Activated CD4-positive, alpha-beta memory T cell treated with anti-CD3 and anti-CD28 coated beads, Interleukin-2, amount 10 ng/mL, durations not matched to agents 7 days and 5 days (primary cell): ENCODE data around the gene PHLDB2. TPM values are rescaled to one million over a fixed set of nuclear protein-coding genes. Genes with fewer than 3 reads are reported as not detected.
A peak's percentile ranks its signal among the peaks of the same experiment; 100 is the strongest.

Experiments
- CTCF ChIA-PET: fragments of 350-600 bp; sonication (Branson Sonifier 250); formaldehyde crosslinking; loops from one replicate; lab custom pipeline; 2021; ENCODE audit warnings: antibody characterized with exemption, inconsistent platforms; lab: Charles Lee
- POLR2A ChIA-PET: fragments of 350-600 bp; sonication (Branson Sonifier 250); formaldehyde crosslinking; loops from one replicate; lab custom pipeline; 2021; ENCODE audit warnings: antibody characterized with exemption; lab: Charles Lee
- DNase-seq: peaks from one replicate; pipeline ENCODE4 v3.0.0-alpha.2; 2020
- H3K27ac Mint-ChIP-seq: one replicate; pipeline ENCODE4 v1.8.0; 2021; ENCODE audit warnings: mild to moderate bottlenecking, mixed read lengths
- H3K27me3 Mint-ChIP-seq: one replicate; pipeline ENCODE4 v1.8.0; 2021; ENCODE audit warnings: mixed read lengths
- H3K36me3 Mint-ChIP-seq: one replicate; pipeline ENCODE4 v1.8.0; 2021; ENCODE audit warnings: low read depth, mixed read lengths
- H3K4me1 Mint-ChIP-seq: one replicate; pipeline ENCODE4 v1.8.0; 2021; ENCODE audit warnings: mixed read lengths
- H3K4me3 Mint-ChIP-seq: one replicate; pipeline ENCODE4 v1.8.0; 2021; ENCODE audit warnings: mild to moderate bottlenecking, mixed read lengths
- H3K9me3 Mint-ChIP-seq: one replicate; pipeline ENCODE4 v1.8.0; 2021; ENCODE audit warnings: mixed read lengths
- total RNA-seq, 2 experiments: library from RNA; stranded (reverse); gene quantifications; one replicate each; pipeline ENCODE4 v1.2.3, GENCODE V29; 2021

The PHLDB2 gene
- total RNA-seq, 2 experiments from 2014 or later: 4.6 to 6.3 TPM

GRCh38 chr3:111854990-111855389 lies 4.1 kb upstream of the PHLDB2 start:
- no peak overlapping the region for H3K27ac Mint-ChIP-seq
- H3K36me3 Mint-ChIP-seq: no peaks in the 10 kb centered on the region
- ChIA-PET CTCF (no interaction called here), POLR2A (no interaction called here)
- H3K9me3 Mint-ChIP-seq: no peaks in the 10 kb centered on the region
- H3K4me1 Mint-ChIP-seq: peaks cover 11% of the 10 kb centered on the region
- peaks cover 17% of the 10 kb centered on the region for H3K27me3 Mint-ChIP-seq
- H3K4me3 Mint-ChIP-seq: no peak overlapping the region
- no peak for DNase-seq

GRCh38 chr3:111856501-111856900 lies 2.6 kb upstream of the PHLDB2 start:
- DNase-seq: no peak
- ChIA-PET CTCF (interaction anchor here (0.6 kb wide), 1 partner anchor 133 kb away, joined by 3 read pairs; no protein-coding TSS in a partner anchor), POLR2A (no interaction called here)
- no peak overlapping the region for H3K27ac Mint-ChIP-seq
- no peak overlapping the region for H3K4me3 Mint-ChIP-seq
- H3K4me1 Mint-ChIP-seq: peaks cover 19% of the 10 kb centered on the region
- no peaks in the 10 kb centered on the region for H3K36me3 Mint-ChIP-seq
- H3K27me3 Mint-ChIP-seq: peaks cover 24% of the 10 kb centered on the region
- no peaks in the 10 kb centered on the region for H3K9me3 Mint-ChIP-seq

- CTCF ChIA-PET: interaction anchor here (0.6 to 1.9 kb wide), 3 partner anchors 99 to 141 kb away, joined by 3 to 12 read pairs (median 4); partner anchors contain the start of gene ABHD10
- no peaks in the 10 kb centered on the region for H3K9me3 Mint-ChIP-seq
These were observed 1.6 kb upstream of the PHLDB2 start for GRCh38 chr3:111857474-111857873.

GRCh38 chr3:111858642-111859041 lies 423 bp upstream of the PHLDB2 start:
- Mint-ChIP-seq H3K36me3 (no peaks in the 10 kb centered on the region), H3K4me3 (peak overlapping the region; percentile 87), H3K9me3 (no peaks in the 10 kb centered on the region), H3K27me3 (peaks cover 35% of the 10 kb centered on the region), H3K27ac (no peak overlapping the region), H3K4me1 (peaks cover 16% of the 10 kb centered on the region)
- no peak for DNase-seq
- CTCF ChIA-PET: interaction anchor here (0.7 to 2.6 kb wide), 4 partner anchors 109 to 190 kb away, joined by 3 to 18 read pairs (median 8); no protein-coding TSS in a partner anchor
- POLR2A ChIA-PET: interaction anchor here (1.1 kb wide), 1 partner anchor 9 kb away, joined by 3 read pairs; no protein-coding TSS in a partner anchor

More at GRCh38 chr3:111857474-111857873, 1.6 kb upstream of the PHLDB2 start:
- Mint-ChIP-seq H3K27me3 (peaks cover 28% of the 10 kb centered on the region), H3K4me1 (peaks cover 16% of the 10 kb centered on the region), H3K27ac (no peak overlapping the region), H3K4me3 (no peak overlapping the region), H3K36me3 (no peaks in the 10 kb centered on the region)
- POLR2A ChIA-PET: no interaction called here
- no peak for DNase-seq

GRCh38 chr3:111859974-111860859 lies 1.2 kb downstream of the PHLDB2 start:
- Mint-ChIP-seq H3K36me3 (no peaks in the 10 kb centered on the region), H3K9me3 (no peaks in the 10 kb centered on the region), H3K27me3 (peaks cover 38% of the 10 kb centered on the region), H3K4me1 (peaks cover 18% of the 10 kb centered on the region), H3K27ac (peak overlapping the region; percentile 61), H3K4me3 (peak overlapping the region; percentile 87)
- peak; percentile 72 for DNase-seq
- CTCF ChIA-PET: interaction anchor here (0.8 to 2.6 kb wide), 23 partner anchors 10 to 194 kb away, joined by 3 to 48 read pairs (median 4); partner anchors contain the start of gene ABHD10
- POLR2A ChIA-PET: interaction anchor here (0.6 to 1.7 kb wide), 14 partner anchors 10 to 319 kb away, joined by 3 to 20 read pairs (median 3); partner anchors contain the start of genes ABHD10 and CD96

- no peaks in the 10 kb centered on the region for H3K36me3 Mint-ChIP-seq
- no peak overlapping the region for H3K4me3 Mint-ChIP-seq
- CTCF ChIA-PET: interaction anchor here (1.1 to 2.2 kb wide), 6 partner anchors 27 to 192 kb away, joined by 3 to 48 read pairs (median 4); no protein-coding TSS in a partner anchor
- peaks cover 38% of the 10 kb centered on the region for H3K27me3 Mint-ChIP-seq
- POLR2A ChIA-PET: interaction anchor here (1.5 to 1.7 kb wide), 2 partner anchors 21 to 118 kb away, joined by 6 to 20 read pairs; partner anchors contain the start of gene ABHD10
- H3K4me1 Mint-ChIP-seq: peaks cover 18% of the 10 kb centered on the region
- no peaks in the 10 kb centered on the region for H3K9me3 Mint-ChIP-seq
- no peak overlapping the region for H3K27ac Mint-ChIP-seq
- no peak for DNase-seq
These were observed 2.3 kb downstream of the PHLDB2 start for GRCh38 chr3:111861391-111861790.

GRCh38 chr3:111862415-111862814 lies 3.4 kb downstream of the PHLDB2 start:
- Mint-ChIP-seq H3K4me3 (no peak overlapping the region), H3K36me3 (no peaks in the 10 kb centered on the region), H3K27ac (no peak overlapping the region), H3K9me3 (no peaks in the 10 kb centered on the region), H3K27me3 (peaks cover 37% of the 10 kb centered on the region), H3K4me1 (peaks cover 18% of the 10 kb centered on the region)
- DNase-seq: no peak
- ChIA-PET POLR2A (no interaction called here), CTCF (no interaction called here)

- ChIA-PET POLR2A (no interaction called here), CTCF (no interaction called here)
- H3K9me3 Mint-ChIP-seq: no peaks in the 10 kb centered on the region
- no peak overlapping the region for H3K4me3 Mint-ChIP-seq
- H3K36me3 Mint-ChIP-seq: no peaks in the 10 kb centered on the region
- no peak overlapping the region for H3K27ac Mint-ChIP-seq
- no peak for DNase-seq
- peaks cover 32% of the 10 kb centered on the region for H3K27me3 Mint-ChIP-seq
- H3K4me1 Mint-ChIP-seq: peaks cover 17% of the 10 kb centered on the region
These were observed 3.9 kb downstream of the PHLDB2 start for GRCh38 chr3:111862974-111863373.

GRCh38 chr3:111863942-111864694 lies 5.1 kb downstream of the PHLDB2 start:
- ChIA-PET CTCF (interaction anchor here (2.2 kb wide), 1 partner anchor 150 kb away, joined by 6 read pairs; no protein-coding TSS in a partner anchor), POLR2A (no interaction called here)
- Mint-ChIP-seq H3K27me3 (peaks cover 23% of the 10 kb centered on the region), H3K27ac (no peak overlapping the region), H3K9me3 (no peaks in the 10 kb centered on the region), H3K4me1 (peaks cover 14% of the 10 kb centered on the region), H3K4me3 (no peak overlapping the region), H3K36me3 (no peaks in the 10 kb centered on the region)
- no peak for DNase-seq

GRCh38 chr3:111864821-111865656 lies 6.0 kb downstream of the PHLDB2 start:
- DNase-seq: no peak
- Mint-ChIP-seq H3K4me1 (peaks cover 13% of the 10 kb centered on the region), H3K4me3 (no peak overlapping the region), H3K36me3 (no peaks in the 10 kb centered on the region), H3K27me3 (peaks cover 22% of the 10 kb centered on the region), H3K9me3 (no peaks in the 10 kb centered on the region), H3K27ac (no peak overlapping the region)
- POLR2A ChIA-PET: no interaction called here
- CTCF ChIA-PET: interaction anchor here (2.2 kb wide), 1 partner anchor 149 kb away, joined by 6 read pairs; no protein-coding TSS in a partner anchor

GRCh38 chr3:111867889-111868426 lies 8.9 kb downstream of the PHLDB2 start:
- Mint-ChIP-seq H3K9me3 (no peaks in the 10 kb centered on the region), H3K4me3 (no peak overlapping the region), H3K4me1 (peaks cover 1% of the 10 kb centered on the region), H3K36me3 (no peaks in the 10 kb centered on the region), H3K27ac (no peak overlapping the region), H3K27me3 (peaks cover 8% of the 10 kb centered on the region)
- DNase-seq: no peak
- ChIA-PET CTCF (interaction anchor here (0.7 kb wide), 1 partner anchor 100 kb away, joined by 3 read pairs; no protein-coding TSS in a partner anchor), POLR2A (no interaction called here)
